ENCODE data around the gene PDZD8. TPM values are rescaled to one million over a fixed set of nuclear protein-coding genes. Genes with fewer than 3 reads are reported as not detected.

PDZD8 gene
- total RNA-seq, 4 donors from 2014 or later, result 29.6 to 60.1 (median 42.4) TPM

DNA sequence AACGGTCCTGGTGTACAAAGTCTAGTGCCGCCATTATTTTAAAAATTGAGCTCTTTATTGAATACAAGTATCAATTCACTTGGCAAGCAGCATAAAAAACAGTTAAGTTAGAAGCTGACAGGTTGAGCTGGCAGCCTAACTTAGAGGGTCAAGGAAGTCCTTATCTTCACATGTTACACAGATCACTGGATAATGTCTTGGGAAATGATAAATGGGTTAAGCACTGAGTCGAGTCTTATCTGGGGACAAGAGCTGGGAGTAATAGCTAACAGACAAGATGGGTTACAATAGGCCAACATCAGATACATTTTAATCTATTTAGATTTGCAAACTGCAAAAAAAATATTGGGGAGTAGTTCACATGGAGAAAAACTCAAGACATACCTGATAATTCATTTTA lies 100.1 kb downstream of the PDZD8 start:
- TF ChIP-seq, protein P1, sequence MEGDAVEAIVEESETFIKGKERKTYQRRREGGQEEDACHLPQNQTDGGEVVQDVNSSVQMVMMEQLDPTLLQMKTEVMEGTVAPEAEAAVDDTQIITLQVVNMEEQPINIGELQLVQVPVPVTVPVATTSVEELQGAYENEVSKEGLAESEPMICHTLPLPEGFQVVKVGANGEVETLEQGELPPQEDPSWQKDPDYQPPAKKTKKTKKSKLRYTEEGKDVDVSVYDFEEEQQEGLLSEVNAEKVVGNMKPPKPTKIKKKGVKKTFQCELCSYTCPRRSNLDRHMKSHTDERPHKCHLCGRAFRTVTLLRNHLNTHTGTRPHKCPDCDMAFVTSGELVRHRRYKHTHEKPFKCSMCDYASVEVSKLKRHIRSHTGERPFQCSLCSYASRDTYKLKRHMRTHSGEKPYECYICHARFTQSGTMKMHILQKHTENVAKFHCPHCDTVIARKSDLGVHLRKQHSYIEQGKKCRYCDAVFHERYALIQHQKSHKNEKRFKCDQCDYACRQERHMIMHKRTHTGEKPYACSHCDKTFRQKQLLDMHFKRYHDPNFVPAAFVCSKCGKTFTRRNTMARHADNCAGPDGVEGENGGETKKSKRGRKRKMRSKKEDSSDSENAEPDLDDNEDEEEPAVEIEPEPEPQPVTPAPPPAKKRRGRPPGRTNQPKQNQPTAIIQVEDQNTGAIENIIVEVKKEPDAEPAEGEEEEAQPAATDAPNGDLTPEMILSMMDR (IDR thresholded peaks at IDR 0.05), result no peak
- ATAC-seq (ENCODE audit: low FRiP score) (no peak), DNase-seq (ENCODE audit: low spot score) (no peak)

DNA sequence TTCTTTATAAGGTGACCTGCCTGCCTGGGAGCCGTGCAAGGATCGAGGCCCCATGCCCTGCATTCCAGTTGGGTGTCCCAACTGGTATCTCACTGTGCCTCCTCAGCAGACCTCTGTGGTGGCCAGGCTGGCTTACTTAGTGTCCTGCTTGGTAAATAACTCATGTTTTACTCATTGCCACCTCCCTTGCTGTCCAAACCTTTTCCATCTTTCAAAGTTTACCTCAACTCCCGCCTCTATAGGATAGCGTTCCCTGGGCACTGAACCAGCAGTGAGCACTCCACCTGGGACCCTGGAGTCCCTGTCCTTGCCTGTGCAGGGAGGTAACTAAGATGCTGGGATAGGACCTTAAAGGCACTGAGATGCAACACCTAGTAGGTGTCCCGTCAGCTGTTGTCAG lies 100.7 kb downstream of the PDZD8 start:
- ATAC-seq (ENCODE audit: low FRiP score) (no peak), DNase-seq (ENCODE audit: low spot score) (no peak)
- TF ChIP-seq, protein P1 (IDR thresholded peaks at IDR 0.05), result no peak

DNA sequence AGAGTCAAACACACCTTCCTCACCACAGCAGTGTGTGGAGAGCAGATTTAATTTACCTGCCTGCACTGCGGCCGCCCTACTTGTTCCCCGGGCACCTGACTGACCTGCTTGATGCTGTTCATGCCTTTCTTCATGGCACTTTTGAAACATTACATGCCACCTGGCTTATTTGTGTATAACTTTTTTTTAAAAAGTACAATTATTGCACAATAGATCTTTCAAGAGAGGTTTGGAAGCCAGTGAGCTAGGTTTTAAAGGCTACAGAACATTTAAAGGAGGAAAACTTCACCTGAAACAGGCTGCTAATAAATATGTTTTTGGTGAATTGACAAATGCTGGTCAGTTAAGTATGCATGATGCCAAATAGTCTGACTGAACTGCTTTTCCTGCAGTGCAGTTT lies 101.3 kb downstream of the PDZD8 start:
- DNase-seq (ENCODE audit: low spot score) (no peak), ATAC-seq (ENCODE audit: low FRiP score) (no peak)
- TF ChIP-seq, protein P1 (IDR thresholded peaks at IDR 0.05), result no peak

DNA sequence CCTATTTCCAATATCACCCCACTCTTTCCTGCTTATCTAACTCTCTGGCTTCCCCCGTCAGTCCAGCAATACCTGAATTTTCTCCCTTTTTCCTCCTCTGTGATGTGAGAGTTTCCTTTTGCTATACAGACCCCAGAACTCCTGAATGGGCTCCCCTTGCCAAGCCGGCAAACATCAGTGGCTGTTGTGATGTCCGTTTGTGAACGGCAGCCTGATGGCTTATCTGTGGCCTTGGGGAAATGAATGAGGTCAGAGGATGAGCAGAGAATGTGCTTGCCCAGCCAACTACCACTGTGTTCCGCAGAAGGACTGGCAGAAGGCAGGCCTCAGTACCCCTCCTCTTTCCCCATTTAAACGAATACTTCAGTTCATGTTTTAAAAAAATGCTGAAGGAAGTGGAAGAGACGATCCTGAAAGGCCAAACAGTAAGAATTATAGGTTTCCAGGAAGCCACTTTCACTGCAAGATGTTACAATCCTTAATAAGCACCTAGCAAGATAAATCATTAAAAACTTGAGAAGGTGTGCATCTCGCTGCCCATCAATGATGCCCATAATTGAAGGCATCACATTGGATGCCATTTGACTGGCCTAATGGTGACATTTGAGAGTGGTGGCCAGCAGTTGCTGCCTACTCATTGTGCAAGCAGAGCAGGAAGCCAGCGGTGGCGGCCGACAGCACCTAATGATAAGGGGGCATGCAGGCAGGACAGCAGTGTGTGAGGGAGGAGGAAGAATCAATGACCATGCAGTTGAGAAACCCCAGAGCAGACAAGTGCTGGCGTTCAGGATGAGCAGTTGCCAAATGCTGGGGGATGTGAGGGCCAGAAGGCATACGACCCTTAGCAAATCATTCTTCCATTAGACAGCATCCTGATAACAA lies 102.8 kb downstream of the PDZD8 start:
- TF ChIP-seq, protein P1 (IDR thresholded peaks at IDR 0.05), result no peak
- ATAC-seq (ENCODE audit: low FRiP score) (no peak), DNase-seq (ENCODE audit: low spot score) (no peak)

DNA sequence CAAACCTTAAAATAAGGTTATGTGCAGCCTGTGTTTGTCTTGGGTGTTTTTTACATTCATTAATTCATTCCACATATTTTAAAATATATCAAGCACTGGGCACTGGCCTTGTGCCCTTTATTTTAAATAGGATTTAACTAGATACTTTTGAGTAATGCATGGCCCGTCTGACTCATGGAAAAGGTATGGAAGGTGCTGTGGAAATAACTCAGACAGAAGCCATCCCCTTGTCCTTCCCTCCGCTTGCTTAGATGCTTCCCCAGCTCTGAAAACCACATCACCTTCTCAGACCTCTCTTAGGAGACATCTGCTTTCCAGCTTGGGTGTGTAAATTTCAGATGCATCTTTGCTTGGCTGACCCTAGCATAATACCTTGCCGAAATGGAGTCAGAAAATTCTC lies 103.8 kb downstream of the PDZD8 start:
- TF ChIP-seq, protein P1 (IDR thresholded peaks at IDR 0.05), result no peak
- DNase-seq (ENCODE audit: low spot score) (no peak), ATAC-seq (ENCODE audit: low FRiP score) (no peak)

DNA sequence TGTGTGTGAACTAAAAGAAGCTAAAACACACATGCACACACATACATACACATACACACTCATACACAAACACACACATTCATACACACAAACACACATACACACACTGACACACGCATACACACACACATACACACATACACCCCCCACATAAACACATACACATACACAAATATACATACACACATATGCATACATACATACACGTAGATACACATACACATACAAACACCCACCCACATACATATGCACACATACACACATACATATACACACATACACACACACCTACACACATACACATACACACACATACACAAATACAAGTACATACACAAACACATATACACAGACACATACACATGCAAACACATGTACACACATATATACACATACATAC lies 106.3 kb downstream of the PDZD8 start:
- no peak for DNase-seq (ENCODE audit: low spot score)
- no peak for ATAC-seq (ENCODE audit: low FRiP score)
- TF ChIP-seq, protein P1 (IDR thresholded peaks at IDR 0.05), result no peak

DNA sequence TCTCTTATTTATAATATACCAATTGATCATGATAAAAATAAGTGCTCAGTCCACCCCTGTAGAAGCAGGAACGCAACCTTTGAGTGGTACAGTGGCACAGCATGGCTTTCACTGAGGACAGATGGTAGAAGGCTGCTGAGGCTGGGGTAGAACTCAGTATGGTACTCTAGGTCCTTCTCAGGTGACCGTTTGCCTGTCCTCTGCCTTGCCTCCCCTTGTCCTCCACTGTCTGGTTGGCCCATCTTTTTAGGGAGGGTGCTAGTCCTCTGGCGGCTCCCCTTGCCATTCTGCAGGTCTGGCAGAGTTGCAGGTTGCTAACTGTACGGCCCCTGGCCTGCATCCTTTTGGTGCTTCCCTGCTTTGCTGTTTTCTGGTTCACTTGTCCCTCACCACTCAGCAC lies 107.0 kb downstream of the PDZD8 start:
- TF ChIP-seq, protein P1 (IDR thresholded peaks at IDR 0.05), result no peak
- ATAC-seq (ENCODE audit: low FRiP score), result no peak
- DNase-seq (ENCODE audit: low spot score), result no peak

All from omental fat pad (tissue), 4 donors.